IMR-90 (cell line): ENCODE data around the gene VPS52. TPM values are rescaled to one million over a fixed set of nuclear protein-coding genes. Genes with fewer than 3 reads are reported as not detected.

Experiments
- ATAC-seq: fragments of 200-7000 bp; cut with Tn5 transposase; 2 replicates; pipeline ENCODE4 v1.9.1; 2020; ENCODE audit warnings: low read depth, mild to moderate bottlenecking, moderate library complexity
- BruUV-seq: library from RNA; stranded (reverse); fragments of 400-500 nt; replicated peaks from 2 replicates; lab custom pipeline; 2021; lab: Mats Ljungman, UMichigan
- CTCF ChIA-PET: fragments of 300-600 bp; formaldehyde crosslinking; extraction: SDS; loops from one replicate; lab custom pipeline; 2021; ENCODE audit warnings: antibody characterized with exemption; lab: Yijun Ruan, JAX
- POLR2A ChIA-PET: fragments of 300-600 bp; sonication (Branson Sonifier 250); formaldehyde crosslinking; loops from one replicate; lab custom pipeline; 2022; ENCODE audit warnings: antibody characterized with exemption; ENCODE audit not compliant: unreplicated experiment; lab: Charles Lee
- DNase-seq: peaks from one replicate; pipeline ENCODE4 v3.0.0; 2013
- H2AFZ ChIP-seq: replicated peaks from 2 replicates; pipeline ENCODE3; 2013; ENCODE audit warnings: low read length, mild to moderate bottlenecking; ENCODE audit not compliant: poor library complexity
- H2AK5ac ChIP-seq: 2 replicates; pipeline ENCODE4 v1.6.1; 2013; ENCODE audit warnings: low read depth, low read length, inconsistent platforms
- H2AK9ac ChIP-seq: replicated peaks from 2 replicates; pipeline ENCODE3; 2013; ENCODE audit warnings: mild to moderate bottlenecking, low read depth, low read length, moderate library complexity; ENCODE audit not compliant: poor library complexity
- H2BK120ac ChIP-seq: 2 replicates; pipeline ENCODE4 v1.6.1; 2013; ENCODE audit warnings: low read depth, low read length, inconsistent platforms
- H2BK15ac ChIP-seq: 3 replicates; pipeline ENCODE4 v1.6.1; 2013; ENCODE audit warnings: low read depth, low read length, inconsistent platforms
- H2BK20ac ChIP-seq: 2 replicates; pipeline ENCODE4 v1.6.1; 2013; ENCODE audit warnings: low read depth, mild to moderate bottlenecking, inconsistent platforms, low read length, moderate library complexity
- H2BK5ac ChIP-seq: 2 replicates; pipeline ENCODE4 v1.6.1; 2013; ENCODE audit warnings: mild to moderate bottlenecking, low read depth, low read length, inconsistent platforms; ENCODE audit not compliant: poor library complexity, severe bottlenecking
- H3K14ac ChIP-seq: replicated peaks from 2 replicates; pipeline ENCODE4 v1.6.1; 2013; ENCODE audit warnings: low read depth, low read length, inconsistent platforms
- H3K18ac ChIP-seq: 2 replicates; pipeline ENCODE4 v1.6.1; 2013; ENCODE audit warnings: low read depth, low read length, control low read depth
- H3K23ac ChIP-seq: 2 replicates; pipeline ENCODE4 v1.6.1; 2013; ENCODE audit warnings: low read depth, low read length, inconsistent platforms
- H3K27ac ChIP-seq: 2 replicates; pipeline ENCODE4 v1.5.1; 2013; ENCODE audit warnings: mild to moderate bottlenecking, control low read depth, low read length; ENCODE audit not compliant: insufficient read depth
- H3K27me3 ChIP-seq: 2 replicates; pipeline ENCODE4 v1.6.1; 2013; ENCODE audit warnings: low read length; ENCODE audit not compliant: control insufficient read depth, insufficient read depth
- H3K36me3 ChIP-seq: 2 replicates; pipeline ENCODE4 v1.6.1; 2013; ENCODE audit warnings: low read length, mixed read lengths; ENCODE audit not compliant: control insufficient read depth, insufficient read depth
- H3K4ac ChIP-seq: 2 replicates; pipeline ENCODE4 v1.6.1; 2013; ENCODE audit warnings: low read depth, low read length, inconsistent platforms
- H3K4me1 ChIP-seq: 2 replicates; pipeline ENCODE4 v1.6.1; 2013; ENCODE audit warnings: low read length, mixed read lengths; ENCODE audit not compliant: control insufficient read depth, insufficient read depth
- H3K4me2 ChIP-seq: 2 replicates; pipeline ENCODE4 v1.6.1; 2013; ENCODE audit warnings: low read depth, mild to moderate bottlenecking, control low read depth, low read length, moderate library complexity
- H3K4me3 ChIP-seq: 2 replicates; pipeline ENCODE4 v1.5.1; 2013; ENCODE audit warnings: low read depth, mild to moderate bottlenecking, control low read depth, low read length, moderate library complexity; ENCODE audit not compliant: insufficient read depth
- H3K56ac ChIP-seq: 2 replicates; pipeline ENCODE4 v1.6.1; 2013; ENCODE audit warnings: low read length, inconsistent platforms; ENCODE audit not compliant: insufficient read depth; ENCODE audit errors: extremely low read depth
- H3K79me1 ChIP-seq, 2 experiments: 2 replicates each; pipeline ENCODE4 v1.6.1; 2013; ENCODE audit warnings: low read length in 2 of 2, inconsistent platforms in 1 of 2, low read depth in 1 of 2
- H3K9ac ChIP-seq: 2 replicates; pipeline ENCODE4 v1.6.1; 2013; ENCODE audit warnings: low read depth, low read length, control low read depth
- H3K9me1 ChIP-seq: 2 replicates; pipeline ENCODE4 v1.6.1; 2013; ENCODE audit warnings: low read length, inconsistent platforms; ENCODE audit not compliant: insufficient read depth
- H3K9me3 ChIP-seq: 2 replicates; pipeline ENCODE4 v1.6.1; 2013; ENCODE audit warnings: low read length; ENCODE audit not compliant: control insufficient read depth, insufficient read depth
- H4K20me1 ChIP-seq: 2 replicates; pipeline ENCODE4 v1.6.1; 2013; ENCODE audit warnings: low read length, inconsistent platforms; ENCODE audit not compliant: insufficient read depth
- H4K5ac ChIP-seq: 2 replicates; pipeline ENCODE4 v1.6.1; 2013; ENCODE audit warnings: mild to moderate bottlenecking, low read depth, low read length, control low read depth
- H4K8ac ChIP-seq, 2 experiments: 2 replicates each; pipeline ENCODE4 v1.6.1; 2013; ENCODE audit warnings: low read depth in 2 of 2, low read length in 2 of 2, control low read depth in 1 of 2, inconsistent platforms in 1 of 2
- H4K91ac ChIP-seq: 2 replicates; pipeline ENCODE4 v1.6.1; 2013; ENCODE audit warnings: low read depth, low read length, inconsistent platforms; ENCODE audit not compliant: insufficient read depth
- CEBPB ChIP-seq: IDR thresholded peaks from 2 replicates; pipeline ENCODE4 v1.6.1; 2012; ENCODE audit warnings: low read depth, low read length, improper control_type of control experiment
- CHD1 ChIP-seq: IDR thresholded peaks from 2 replicates; pipeline ENCODE4 v1.6.1; 2012; ENCODE audit warnings: low read depth, low read length, improper control_type of control experiment
- MAFK ChIP-seq: IDR thresholded peaks from 2 replicates; pipeline ENCODE4 v1.6.1; 2012; ENCODE audit warnings: low read depth, low read length, improper control_type of control experiment
- MXI1 ChIP-seq: IDR thresholded peaks from 2 replicates; pipeline ENCODE4 v1.6.1; 2012; ENCODE audit warnings: low read depth, mild to moderate bottlenecking, low read length, moderate library complexity, borderline replicate concordance
- NFE2L2 ChIP-seq: fragments of 150-350 bp; IDR thresholded peaks from 2 replicates; pipeline ENCODE4 v1.6.1; 2016; ENCODE audit warnings: low read depth, mild to moderate bottlenecking, low read length
- POLR2A ChIP-seq: IDR thresholded peaks from 2 replicates; pipeline ENCODE4 v1.6.1; 2012; ENCODE audit warnings: mild to moderate bottlenecking, low read depth, low read length
- RAD21 ChIP-seq: IDR thresholded peaks from 2 replicates; pipeline ENCODE4 v1.6.1; 2012; ENCODE audit warnings: low read length, improper control_type of control experiment
- RFX5 ChIP-seq: IDR thresholded peaks from 2 replicates; pipeline ENCODE4 v1.8.0; 2012; ENCODE audit warnings: low read depth, mild to moderate bottlenecking, low read length, moderate library complexity
- SMC3 ChIP-seq: fragments of 150-350 bp; IDR thresholded peaks from 2 replicates; pipeline ENCODE4 v1.6.1; 2016; ENCODE audit warnings: low read depth, mild to moderate bottlenecking, antibody characterized with exemption, low read length, moderate library complexity
- WGBS, 2 experiments: methylation state at CpG; one replicate each; pipeline versions ENCODE4 v1.1.5 to v1.1.7; 2013; ENCODE audit warnings: missing lambda C conversion rate in 2 of 2; ENCODE audit not compliant: insufficient read length in 1 of 2; ENCODE audit errors: extremely low coverage in 2 of 2; 5-methylcytosine and 5-hydroxymethylcytosine counted together
- dilution Hi-C: fragments of 300-500 bp; cut with HindIII; formaldehyde crosslinking; loops from one replicate; pipeline ENCODE4 v1.14.3; 2018; ENCODE audit warnings: low sequenced_read_pairs; ENCODE audit not compliant: unreplicated experiment
- in situ Hi-C: fragments of 300-500 bp; cut with MboI; formaldehyde crosslinking; loops from 3 replicates; pipeline ENCODE4 v1.14.3; 2019; ENCODE audit warnings: low sequenced_read_pairs, inconsistent platforms, mixed read lengths
- intact Hi-C: fragments of 100-400 bp; cut with micrococcal nuclease; formaldehyde crosslinking; loops from 2 replicates; pipeline ENCODE4 v1.10.0; 2022
- polyA plus RNA-seq, 3 experiments: library from polyadenylated mRNA; depleted of rRNA; stranded (reverse); fragments of >200 nt; gene quantifications; 2 replicates each; pipeline ENCODE4 v1.2.3, GENCODE V29; 2012; ENCODE audit warnings: low replicate concordance in 1 of 3
- total RNA-seq: library from RNA; depleted of rRNA; stranded (reverse); fragments of >200 nt; gene quantifications from 2 replicates; pipeline ENCODE4 v1.2.3, GENCODE V29; 2012
- TF ChIP-seq, protein P1 (sequence below): fragments of 150-350 bp; IDR thresholded peaks from 2 replicates; pipeline ENCODE4 v1.6.1; 2017; ENCODE audit warnings: mild to moderate bottlenecking, antibody characterized with exemption, low read length, low read depth
- TF ChIP-seq, protein P2 (sequence below): conservative IDR thresholded peaks from 2 replicates; pipeline ENCODE4 v1.5.1; 2012; ENCODE audit warnings: mild to moderate bottlenecking, low read depth, low read length, improper control_type of control experiment
- TF ChIP-seq, protein P3 (sequence below): fragments of 150-350 bp; IDR thresholded peaks from 2 replicates; pipeline ENCODE4 v1.6.1; 2016; ENCODE audit warnings: low read depth, mild to moderate bottlenecking, low read length, moderate library complexity, borderline replicate concordance

Gene VPS52
- total and polyA plus RNA-seq, 2 of the 4 experiments (the other 2 are of a cell fraction) = 29.8 to 54.6 TPM

DNA sequence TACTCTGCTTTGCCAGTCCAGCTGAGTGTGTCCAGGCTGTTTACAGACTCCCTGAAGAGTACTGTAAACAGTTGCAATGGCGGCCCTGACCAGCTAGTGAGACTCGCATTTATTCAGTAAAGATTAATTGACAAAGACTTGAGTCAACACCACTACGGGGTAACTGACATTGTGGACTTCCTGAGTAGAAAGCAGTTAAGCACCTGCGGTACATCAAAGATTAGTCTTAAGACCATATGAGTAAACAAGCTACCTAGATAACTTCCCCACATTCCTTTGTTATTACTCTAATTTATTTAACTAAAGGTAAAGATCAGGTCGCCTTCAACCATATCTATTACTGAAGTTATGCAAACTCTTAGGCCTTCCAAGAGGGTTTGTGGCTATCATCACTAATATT, 12.6 kb downstream of the VPS52 start:
- H3K18ac ChIP-seq = no peak overlapping the region
- H4K5ac ChIP-seq = no peak overlapping the region
- no peak overlapping the region for H2AK5ac ChIP-seq
- H3K9me1 ChIP-seq = no peaks in the 10 kb centered on the region
- H3K9ac ChIP-seq = no peak overlapping the region
- no peak overlapping the region for H2BK120ac ChIP-seq
- H3K14ac ChIP-seq = no peak overlapping the region
- H3K4ac ChIP-seq = no peak overlapping the region
- no peaks in the 10 kb centered on the region for H4K20me1 ChIP-seq
- H3K23ac ChIP-seq = no peak overlapping the region
- TF ChIP-seq CHD1 = no peak
- no peak for TF ChIP-seq CEBPB
- TF ChIP-seq RFX5 = no peak
- TF ChIP-seq, protein P1, sequence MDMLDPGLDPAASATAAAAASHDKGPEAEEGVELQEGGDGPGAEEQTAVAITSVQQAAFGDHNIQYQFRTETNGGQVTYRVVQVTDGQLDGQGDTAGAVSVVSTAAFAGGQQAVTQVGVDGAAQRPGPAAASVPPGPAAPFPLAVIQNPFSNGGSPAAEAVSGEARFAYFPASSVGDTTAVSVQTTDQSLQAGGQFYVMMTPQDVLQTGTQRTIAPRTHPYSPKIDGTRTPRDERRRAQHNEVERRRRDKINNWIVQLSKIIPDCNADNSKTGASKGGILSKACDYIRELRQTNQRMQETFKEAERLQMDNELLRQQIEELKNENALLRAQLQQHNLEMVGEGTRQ = no peak
- TF ChIP-seq RAD21 = no peak
- TF ChIP-seq NFE2L2 = no peak
- TF ChIP-seq, protein P2, sequence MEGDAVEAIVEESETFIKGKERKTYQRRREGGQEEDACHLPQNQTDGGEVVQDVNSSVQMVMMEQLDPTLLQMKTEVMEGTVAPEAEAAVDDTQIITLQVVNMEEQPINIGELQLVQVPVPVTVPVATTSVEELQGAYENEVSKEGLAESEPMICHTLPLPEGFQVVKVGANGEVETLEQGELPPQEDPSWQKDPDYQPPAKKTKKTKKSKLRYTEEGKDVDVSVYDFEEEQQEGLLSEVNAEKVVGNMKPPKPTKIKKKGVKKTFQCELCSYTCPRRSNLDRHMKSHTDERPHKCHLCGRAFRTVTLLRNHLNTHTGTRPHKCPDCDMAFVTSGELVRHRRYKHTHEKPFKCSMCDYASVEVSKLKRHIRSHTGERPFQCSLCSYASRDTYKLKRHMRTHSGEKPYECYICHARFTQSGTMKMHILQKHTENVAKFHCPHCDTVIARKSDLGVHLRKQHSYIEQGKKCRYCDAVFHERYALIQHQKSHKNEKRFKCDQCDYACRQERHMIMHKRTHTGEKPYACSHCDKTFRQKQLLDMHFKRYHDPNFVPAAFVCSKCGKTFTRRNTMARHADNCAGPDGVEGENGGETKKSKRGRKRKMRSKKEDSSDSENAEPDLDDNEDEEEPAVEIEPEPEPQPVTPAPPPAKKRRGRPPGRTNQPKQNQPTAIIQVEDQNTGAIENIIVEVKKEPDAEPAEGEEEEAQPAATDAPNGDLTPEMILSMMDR = no peak
- TF ChIP-seq, protein P3, sequence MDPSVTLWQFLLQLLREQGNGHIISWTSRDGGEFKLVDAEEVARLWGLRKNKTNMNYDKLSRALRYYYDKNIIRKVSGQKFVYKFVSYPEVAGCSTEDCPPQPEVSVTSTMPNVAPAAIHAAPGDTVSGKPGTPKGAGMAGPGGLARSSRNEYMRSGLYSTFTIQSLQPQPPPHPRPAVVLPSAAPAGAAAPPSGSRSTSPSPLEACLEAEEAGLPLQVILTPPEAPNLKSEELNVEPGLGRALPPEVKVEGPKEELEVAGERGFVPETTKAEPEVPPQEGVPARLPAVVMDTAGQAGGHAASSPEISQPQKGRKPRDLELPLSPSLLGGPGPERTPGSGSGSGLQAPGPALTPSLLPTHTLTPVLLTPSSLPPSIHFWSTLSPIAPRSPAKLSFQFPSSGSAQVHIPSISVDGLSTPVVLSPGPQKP = no peak
- no peak for TF ChIP-seq POLR2A
- TF ChIP-seq MXI1 = no peak
- TF ChIP-seq MAFK = no peak
- TF ChIP-seq SMC3 = no peak
- H3K4me3 ChIP-seq = no peak overlapping the region
- no peak overlapping the region for H2BK20ac ChIP-seq
- no peak for DNase-seq
- BruUV-seq = no TSS peak
- ATAC-seq = no peak
- dilution Hi-C loops (no loop called here), intact Hi-C loops (no loop called here), in situ Hi-C loops (no loop called here)
- H3K36me3 ChIP-seq = peaks cover 23% of the 10 kb centered on the region
- no peak overlapping the region for H4K8ac ChIP-seq
- H3K27ac ChIP-seq = no peak overlapping the region
- no peak overlapping the region for H2AK9ac ChIP-seq
- no peak overlapping the region for H2AFZ ChIP-seq
- H4K91ac ChIP-seq = no peak overlapping the region
- H2BK15ac ChIP-seq = no peak overlapping the region
- WGBS, 2 experiments = no CpG with 5 or more reads among the region's 5 CpGs
- H3K27me3 ChIP-seq = no peaks in the 10 kb centered on the region
- H3K4me2 ChIP-seq = no peak overlapping the region
- H3K4me1 ChIP-seq = no peaks in the 10 kb centered on the region
- H3K9me3 ChIP-seq = no peaks in the 10 kb centered on the region
- CTCF ChIA-PET = no interaction called here
- peaks cover 3 to 11% of the 10 kb centered on the region in 2 experiments; a peak in 2 of 4 replicates for H3K79me1 ChIP-seq
- no peak overlapping the region for H2BK5ac ChIP-seq
- POLR2A ChIA-PET = no interaction called here
- no peak overlapping the region for H3K56ac ChIP-seq
